ENCODE data around the gene THAP7.

THAP7 gene

DNA sequence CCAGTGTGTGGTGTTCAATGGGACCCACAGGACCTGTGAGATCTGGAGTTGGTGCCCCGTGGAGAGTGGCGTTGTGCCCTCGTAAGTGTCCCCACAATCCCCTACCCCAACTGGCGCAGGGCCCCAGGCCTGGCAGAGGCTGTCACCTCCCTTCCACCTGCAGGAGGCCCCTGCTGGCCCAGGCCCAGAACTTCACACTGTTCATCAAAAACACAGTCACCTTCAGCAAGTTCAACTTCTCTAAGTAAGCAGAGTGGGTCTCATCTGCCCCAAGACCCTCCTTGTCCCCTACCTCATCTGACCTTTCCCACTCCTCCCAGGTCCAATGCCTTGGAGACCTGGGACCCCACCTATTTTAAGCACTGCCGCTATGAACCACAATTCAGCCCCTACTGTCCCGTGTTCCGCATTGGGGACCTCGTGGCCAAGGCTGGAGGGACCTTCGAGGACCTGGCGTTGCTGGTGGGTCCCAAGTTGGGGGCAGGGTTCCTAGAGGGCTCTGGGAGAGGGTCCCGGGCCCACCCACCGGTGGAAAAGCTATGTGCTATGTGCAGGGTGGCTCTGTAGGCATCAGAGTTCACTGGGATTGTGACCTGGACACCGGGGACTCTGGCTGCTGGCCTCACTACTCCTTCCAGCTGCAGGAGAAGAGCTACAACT is 21.2 kb upstream of the THAP7 start:
- H3K4me1 ChIP-seq (ENCODE audit: control insufficient read depth, low read length) = peaks cover 2% of the 10 kb centered on the region; the same call in 1 of the 2 replicates
- H3K9me2 ChIP-seq (replicated peaks; ENCODE audit: control insufficient read depth, low read length) = no peaks in the 10 kb centered on the region
- H3K79me2 ChIP-seq (ENCODE audit: control insufficient read depth, low read length) = no peaks in the 10 kb centered on the region
- H3K27ac ChIP-seq (ENCODE audit: low read depth, low read length) = no peak overlapping the region
- no peaks in the 10 kb centered on the region for H3K9me3 ChIP-seq (ENCODE audit: control insufficient read depth, insufficient read depth, low read length)
- H3K36me3 ChIP-seq (ENCODE audit: control insufficient read depth, low read length) = no peaks in the 10 kb centered on the region
- peaks cover 4% of the 10 kb centered on the region; the same call in 1 of the 2 replicates for H4K20me1 ChIP-seq (ENCODE audit: control insufficient read depth, insufficient read depth, low read depth, low read length)
- no peak overlapping the region for H3K4me2 ChIP-seq (ENCODE audit: low read length)
- no peak for TF ChIP-seq EZH2phosphoT487 (IDR thresholded peaks at IDR 0.05; ENCODE audit: borderline replicate concordance, low read length)
- TF ChIP-seq, protein P1, sequence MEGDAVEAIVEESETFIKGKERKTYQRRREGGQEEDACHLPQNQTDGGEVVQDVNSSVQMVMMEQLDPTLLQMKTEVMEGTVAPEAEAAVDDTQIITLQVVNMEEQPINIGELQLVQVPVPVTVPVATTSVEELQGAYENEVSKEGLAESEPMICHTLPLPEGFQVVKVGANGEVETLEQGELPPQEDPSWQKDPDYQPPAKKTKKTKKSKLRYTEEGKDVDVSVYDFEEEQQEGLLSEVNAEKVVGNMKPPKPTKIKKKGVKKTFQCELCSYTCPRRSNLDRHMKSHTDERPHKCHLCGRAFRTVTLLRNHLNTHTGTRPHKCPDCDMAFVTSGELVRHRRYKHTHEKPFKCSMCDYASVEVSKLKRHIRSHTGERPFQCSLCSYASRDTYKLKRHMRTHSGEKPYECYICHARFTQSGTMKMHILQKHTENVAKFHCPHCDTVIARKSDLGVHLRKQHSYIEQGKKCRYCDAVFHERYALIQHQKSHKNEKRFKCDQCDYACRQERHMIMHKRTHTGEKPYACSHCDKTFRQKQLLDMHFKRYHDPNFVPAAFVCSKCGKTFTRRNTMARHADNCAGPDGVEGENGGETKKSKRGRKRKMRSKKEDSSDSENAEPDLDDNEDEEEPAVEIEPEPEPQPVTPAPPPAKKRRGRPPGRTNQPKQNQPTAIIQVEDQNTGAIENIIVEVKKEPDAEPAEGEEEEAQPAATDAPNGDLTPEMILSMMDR (IDR thresholded peaks at IDR 0.05; ENCODE audit: low read depth, low read length, poor library complexity, severe bottlenecking) = peak; percentile 31
- no peak overlapping the region for H3K4me3 ChIP-seq (ENCODE audit: low read length)
- no peaks in the 10 kb centered on the region for H3F3A ChIP-seq (ENCODE audit: control insufficient read depth, insufficient read depth)
- no peaks in the 10 kb centered on the region for H3K27me3 ChIP-seq (ENCODE audit: control insufficient read depth, low read length)

GRCh38 chr22:21022507-21022906 is 20.6 kb upstream of the THAP7 start:
- Histone ChIP-seq H3K4me3 (ENCODE audit: low read length) (no peak overlapping the region), H3K9me3 (ENCODE audit: control insufficient read depth, insufficient read depth, low read length) (no peaks in the 10 kb centered on the region), H3K9me2 (replicated peaks; ENCODE audit: control insufficient read depth, low read length) (no peaks in the 10 kb centered on the region), H3F3A (ENCODE audit: control insufficient read depth, insufficient read depth) (no peaks in the 10 kb centered on the region), H3K27ac (ENCODE audit: low read depth, low read length) (no peak overlapping the region), H3K4me1 (ENCODE audit: control insufficient read depth, low read length) (peaks cover 2% of the 10 kb centered on the region; the same call in 1 of the 2 replicates), H3K27me3 (ENCODE audit: control insufficient read depth, low read length) (no peaks in the 10 kb centered on the region), H3K79me2 (ENCODE audit: control insufficient read depth, low read length) (no peaks in the 10 kb centered on the region), H3K4me2 (ENCODE audit: low read length) (no peak overlapping the region), H4K20me1 (ENCODE audit: control insufficient read depth, insufficient read depth, low read depth, low read length) (peaks cover 4% of the 10 kb centered on the region; the same call in 1 of the 2 replicates), H3K36me3 (ENCODE audit: control insufficient read depth, low read length) (no peaks in the 10 kb centered on the region)
- TF ChIP-seq EZH2phosphoT487 (IDR thresholded peaks at IDR 0.05; ENCODE audit: borderline replicate concordance, low read length) = no peak
- TF ChIP-seq, protein P1 (IDR thresholded peaks at IDR 0.05; ENCODE audit: low read depth, low read length, poor library complexity, severe bottlenecking) = no peak

DNA sequence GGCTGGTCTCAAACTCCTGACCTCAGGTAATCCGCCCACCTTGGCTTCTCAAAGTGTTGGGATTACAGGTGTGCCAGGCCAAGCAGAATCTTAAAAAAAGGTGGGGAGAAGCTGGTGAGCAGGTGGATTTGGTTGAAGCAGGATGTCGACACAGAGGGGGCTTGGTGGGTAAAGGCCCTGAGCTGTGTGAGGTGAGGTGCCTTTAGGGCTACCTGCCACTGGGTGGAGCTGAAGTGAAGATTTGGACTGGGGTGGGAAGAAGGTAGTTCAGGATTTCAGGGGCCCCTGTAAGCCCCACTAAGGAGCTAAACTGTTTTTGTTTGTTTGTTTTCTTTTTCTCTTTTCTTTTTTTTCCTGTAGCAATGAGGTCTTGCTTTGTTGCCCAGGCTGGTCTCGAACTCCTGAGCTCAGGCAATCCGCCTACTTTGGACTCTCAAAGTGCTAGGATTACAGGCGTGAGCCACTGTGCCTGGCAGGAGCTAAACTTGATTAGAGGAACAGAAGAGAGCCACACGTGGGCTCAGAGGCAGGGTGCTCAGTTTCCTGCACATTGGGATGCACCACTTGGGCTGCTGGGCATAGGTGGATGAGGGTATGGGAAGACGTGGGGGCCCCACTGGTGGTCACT is 19.0 kb upstream of the THAP7 start:
- no peak overlapping the region for H3K4me3 ChIP-seq (ENCODE audit: low read length)
- H3K9me2 ChIP-seq (replicated peaks; ENCODE audit: control insufficient read depth, low read length) = no peaks in the 10 kb centered on the region
- TF ChIP-seq, protein P1 (IDR thresholded peaks at IDR 0.05; ENCODE audit: low read depth, low read length, poor library complexity, severe bottlenecking) = peak; percentile 76
- no peak for TF ChIP-seq EZH2phosphoT487 (IDR thresholded peaks at IDR 0.05; ENCODE audit: borderline replicate concordance, low read length)
- H3K27ac ChIP-seq (ENCODE audit: low read depth, low read length) = no peak overlapping the region
- no peak overlapping the region for H3K4me2 ChIP-seq (ENCODE audit: low read length)
- H3K4me1 ChIP-seq (ENCODE audit: control insufficient read depth, low read length) = peaks cover 2% of the 10 kb centered on the region; the same call in 1 of the 2 replicates
- H4K20me1 ChIP-seq (ENCODE audit: control insufficient read depth, insufficient read depth, low read depth, low read length) = peaks cover 4% of the 10 kb centered on the region; the same call in 1 of the 2 replicates
- H3F3A ChIP-seq (ENCODE audit: control insufficient read depth, insufficient read depth) = no peaks in the 10 kb centered on the region
- H3K79me2 ChIP-seq (ENCODE audit: control insufficient read depth, low read length) = no peaks in the 10 kb centered on the region
- peaks cover 9% of the 10 kb centered on the region; the same call in 1 of the 2 replicates for H3K27me3 ChIP-seq (ENCODE audit: control insufficient read depth, low read length)
- H3K9me3 ChIP-seq (ENCODE audit: control insufficient read depth, insufficient read depth, low read length) = no peaks in the 10 kb centered on the region
- H3K36me3 ChIP-seq (ENCODE audit: control insufficient read depth, low read length) = no peaks in the 10 kb centered on the region
